Ascending aorta (tissue), 2 donors: ENCODE results near the gene JAG1. TPM values are rescaled to one million over a fixed set of nuclear protein-coding genes. Genes with fewer than 3 reads are reported as not detected.

Source experiments
- DNase-seq, 2 donors: peaks; one replicate each; pipeline ENCODE4 v3.0.0-alpha.2; 2019; ENCODE audit warnings: low spot score in 2 of 2
- H3K27ac ChIP-seq, 2 donors: fragments of 200-600 bp; sonication (generic); one replicate each; pipeline ENCODE4 v1.5.1; 2016 to 2017; ENCODE audit warnings: mild to moderate bottlenecking in 1 of 2
- H3K27me3 ChIP-seq: fragments of 200-600 bp; sonication (generic); one replicate; pipeline ENCODE4 v1.5.1; 2017
- H3K36me3 ChIP-seq, 2 donors: fragments of 200-600 bp; sonication (generic); one replicate each; pipeline ENCODE4 v1.5.1; 2016
- H3K4me1 ChIP-seq, 2 donors: fragments of 200-600 bp; sonication (generic); one replicate each; pipeline ENCODE4 v1.5.1; 2016 to 2017; ENCODE audit warnings: mild to moderate bottlenecking in 1 of 2
- H3K4me3 ChIP-seq, 2 donors: fragments of 200-600 bp; sonication (generic); one replicate each; pipeline ENCODE4 v1.5.1; 2016 to 2017; ENCODE audit warnings: mild to moderate bottlenecking in 1 of 2
- H3K9me3 ChIP-seq, 2 donors: fragments of 200-600 bp; sonication (generic); one replicate each; pipeline ENCODE4 v1.5.1; 2016
- CTCF ChIP-seq, 3 experiments: fragments of 200-600 bp in 2 of 3; fragments of 450-650 bp in 1 of 3; sonication (generic) in 2 of 3; IDR thresholded peaks; one replicate each; pipeline ENCODE4 v1.5.1; 2016 to 2019; ENCODE audit warnings: antibody characterized with exemption in 3 of 3, mild to moderate bottlenecking in 1 of 3, moderate library complexity in 1 of 3
- intact Hi-C: fragments of 100-400 bp; cut with DNase I; formaldehyde crosslinking; loops from one replicate; pipeline ENCODE4 v1.15.1; 2023
- total RNA-seq: library from RNA; depleted of rRNA; stranded (reverse); fragments of >200 nt; gene quantifications from one replicate; pipeline ENCODE4 v1.1.0, GENCODE V29; 2016

Gene JAG1
- total RNA-seq, 1 donor from 2014 or later = 101 TPM

- peaks cover 31 to 54% of the 10 kb centered on the region in 2 donors for H3K36me3 ChIP-seq
- DNase-seq = peak in 1 of 2 donors; percentile 61
- intact Hi-C loops = no loop called here
Observed at GRCh38 chr20:10662661-10663458, 10.9 kb downstream of the JAG1 start.

DNA sequence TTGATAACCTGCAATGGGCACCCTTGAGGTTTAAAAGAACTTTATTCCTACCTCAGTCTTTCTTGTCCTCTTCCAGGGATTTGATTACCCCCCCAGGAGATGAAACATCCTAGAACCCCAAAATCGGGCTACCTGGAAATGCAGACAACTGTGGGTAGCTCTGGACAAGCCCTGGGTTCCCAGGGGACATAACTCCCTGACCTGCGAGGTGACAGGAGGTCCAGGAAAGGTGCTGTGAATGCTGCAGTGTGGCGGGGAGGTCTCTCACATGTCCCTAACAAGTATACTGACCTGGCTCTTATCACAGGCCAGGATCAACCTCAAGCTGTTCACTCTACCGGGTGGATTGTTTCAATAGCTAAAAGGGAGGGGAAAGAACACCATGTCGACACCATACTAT is 11.6 kb downstream of the JAG1 start:
- intact Hi-C loops = no loop called here
- H3K27ac ChIP-seq = peak overlapping the region; percentile 93 to 100
- H3K36me3 ChIP-seq = peaks cover 28 to 57% of the 10 kb centered on the region in 2 donors
- peak overlapping the region in 1 of 2 donors; percentile 31 for H3K4me3 ChIP-seq
- no peaks in the 10 kb centered on the region for H3K9me3 ChIP-seq
- peak in 1 of 2 donors; percentile 59 for DNase-seq
- no peak for TF ChIP-seq CTCF (IDR thresholded peaks at IDR 0.05)
- no peaks in the 10 kb centered on the region for H3K27me3 ChIP-seq
- peaks cover 32 to 88% of the 10 kb centered on the region in 2 donors for H3K4me1 ChIP-seq

More at GRCh38 chr20:10662661-10663458, 10.9 kb downstream of the JAG1 start:
- H3K4me3 ChIP-seq = peak overlapping the region in 1 of 2 donors; percentile 31
- no peaks in the 10 kb centered on the region for H3K27me3 ChIP-seq
- peak overlapping the region; percentile 93 to 100 for H3K27ac ChIP-seq
- no peak for TF ChIP-seq CTCF (IDR thresholded peaks at IDR 0.05)
- no peaks in the 10 kb centered on the region for H3K9me3 ChIP-seq
- H3K4me1 ChIP-seq = peaks cover 34 to 87% of the 10 kb centered on the region in 2 donors

DNA sequence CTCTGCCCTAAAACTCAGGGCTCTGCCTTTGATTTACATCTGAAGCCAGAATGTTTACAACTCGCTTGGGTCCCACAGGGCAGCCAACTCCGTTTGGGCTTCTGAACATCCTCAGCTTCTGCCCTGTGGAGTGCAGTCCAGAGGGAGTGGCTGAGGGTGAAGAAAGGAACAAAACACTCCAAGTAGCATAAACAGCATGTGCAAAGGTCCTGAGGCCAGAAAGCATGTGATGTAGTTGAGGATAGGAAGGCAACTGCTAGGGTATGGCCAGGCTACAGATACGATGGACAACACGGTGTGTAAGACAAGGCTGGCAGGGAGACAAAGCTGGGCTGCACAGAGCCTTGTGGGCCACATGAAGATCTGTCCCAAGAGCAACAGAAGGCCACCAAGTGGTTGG is 12.5 kb downstream of the JAG1 start:
- peak overlapping the region in 1 of 2 donors; percentile 22 for H3K4me3 ChIP-seq
- H3K36me3 ChIP-seq = peaks cover 28 to 65% of the 10 kb centered on the region in 2 donors
- TF ChIP-seq CTCF (IDR thresholded peaks at IDR 0.05) = no peak
- intact Hi-C loops = no loop called here
- H3K9me3 ChIP-seq = no peaks in the 10 kb centered on the region
- DNase-seq = no peak
- peak overlapping the region; percentile 93 to 100 for H3K27ac ChIP-seq
- no peaks in the 10 kb centered on the region for H3K27me3 ChIP-seq
- H3K4me1 ChIP-seq = peaks cover 26 to 90% of the 10 kb centered on the region in 2 donors

DNA sequence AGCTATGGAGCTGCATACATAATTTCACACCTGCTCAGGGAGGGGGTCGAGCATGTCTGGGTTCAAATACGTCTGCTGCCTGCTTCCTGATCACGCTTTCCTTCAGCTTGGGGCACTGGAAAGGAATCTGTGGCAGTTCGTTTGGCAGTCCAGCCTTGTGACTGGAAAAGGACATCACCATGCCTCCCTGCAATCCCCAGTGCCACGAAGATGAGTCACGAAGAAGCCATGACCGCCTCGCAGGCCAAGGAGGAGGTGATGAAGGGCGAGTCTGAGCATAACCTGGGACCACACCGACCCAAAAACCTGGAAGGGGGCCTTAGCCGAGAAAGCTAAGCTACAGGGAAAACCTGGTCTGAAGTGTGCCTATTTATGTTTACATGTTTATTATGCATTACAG is 13.1 kb downstream of the JAG1 start:
- peaks cover 28 to 71% of the 10 kb centered on the region in 2 donors for H3K36me3 ChIP-seq
- H3K27ac ChIP-seq = peak overlapping the region; percentile 93 to 100
- DNase-seq = peak in 1 of 2 donors; percentile 84
- peak overlapping the region in 1 of 2 donors; percentile 22 for H3K4me3 ChIP-seq
- H3K27me3 ChIP-seq = no peaks in the 10 kb centered on the region
- TF ChIP-seq CTCF (IDR thresholded peaks at IDR 0.05) = no peak
- intact Hi-C loops = no loop called here
- H3K9me3 ChIP-seq = no peaks in the 10 kb centered on the region
- peaks cover 27 to 91% of the 10 kb centered on the region in 2 donors for H3K4me1 ChIP-seq

DNA sequence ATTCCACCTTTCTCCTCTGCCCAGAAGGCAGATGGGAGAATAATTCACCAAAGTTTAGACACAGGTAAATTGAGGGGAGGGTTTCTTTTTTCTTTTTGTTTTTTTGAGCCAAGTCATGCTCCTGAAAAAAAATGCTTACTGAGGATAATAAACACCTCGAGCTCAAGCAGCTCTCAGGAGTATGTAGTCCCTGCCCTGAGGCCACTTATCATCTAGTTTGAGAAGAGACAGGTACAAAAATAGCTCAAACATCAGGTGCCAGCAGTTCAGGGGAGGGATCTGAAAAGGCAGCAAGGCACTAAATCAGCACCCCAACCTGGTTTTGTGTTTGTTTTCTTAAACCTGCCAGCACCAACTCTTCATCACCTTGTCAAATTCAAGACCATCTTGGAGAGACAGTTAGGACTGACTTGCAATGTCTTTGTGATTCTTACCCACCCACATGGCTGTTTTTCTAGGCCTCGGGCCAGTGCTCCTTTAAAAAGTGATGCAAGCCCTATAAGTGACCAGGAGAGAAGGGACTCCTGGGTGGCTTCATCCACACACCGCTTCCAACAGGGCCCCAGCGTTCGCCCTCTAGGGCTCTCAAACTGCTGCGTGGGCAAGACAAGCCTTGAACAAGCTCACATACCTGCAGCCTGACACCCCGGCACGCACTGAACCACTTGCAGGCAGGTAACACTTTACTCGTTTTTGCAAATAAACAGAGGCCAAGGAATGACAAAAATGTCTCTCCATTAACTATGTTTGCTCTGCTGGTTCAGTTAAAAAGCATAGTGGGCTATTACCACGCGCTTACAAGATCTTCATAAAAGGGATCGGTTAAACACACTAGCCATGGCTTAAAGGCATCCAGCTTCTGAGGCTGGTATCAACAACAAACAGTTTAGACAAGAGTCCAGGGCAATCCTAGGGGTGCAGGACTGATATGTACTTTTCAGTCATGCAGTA is 13.9 kb downstream of the JAG1 start:
- intact Hi-C loops = no loop called here
- H3K27ac ChIP-seq = peak overlapping the region; percentile 93 to 100
- no peaks in the 10 kb centered on the region for H3K9me3 ChIP-seq
- H3K4me1 ChIP-seq = peaks cover 32 to 91% of the 10 kb centered on the region in 2 donors
- H3K27me3 ChIP-seq = no peaks in the 10 kb centered on the region
- DNase-seq = peak in 1 of 2 donors; percentile 58
- H3K36me3 ChIP-seq = peaks cover 28 to 78% of the 10 kb centered on the region in 2 donors
- H3K4me3 ChIP-seq = peak overlapping the region in 1 of 2 donors; percentile 22
- TF ChIP-seq CTCF (IDR thresholded peaks at IDR 0.05) = no peak
